Neural progenitor cell (in vitro differentiated cells): Measurements from ENCODE around the gene IQCN.

Source experiments
- CTCF ChIP-seq: fragments of 200-600 bp; sonication (generic); IDR thresholded peaks from 2 replicates; pipeline ENCODE4 v1.5.1; 2017; ENCODE audit warnings: antibody characterized with exemption, mild to moderate bottlenecking
- EZH2 ChIP-seq: fragments of 200-600 bp; sonication (generic); IDR thresholded peaks from 2 replicates; pipeline ENCODE4 v1.6.1; 2017; ENCODE audit warnings: antibody characterized with exemption, mild to moderate bottlenecking, moderate library complexity

GRCh38 chr19:18218159-18218558 is 56.1 kb downstream of the IQCN start:
- no peak for TF ChIP-seq CTCF
- no peak for TF ChIP-seq EZH2
